ENCODE results near the gene COL2A1.

Gene COL2A1

DNA sequence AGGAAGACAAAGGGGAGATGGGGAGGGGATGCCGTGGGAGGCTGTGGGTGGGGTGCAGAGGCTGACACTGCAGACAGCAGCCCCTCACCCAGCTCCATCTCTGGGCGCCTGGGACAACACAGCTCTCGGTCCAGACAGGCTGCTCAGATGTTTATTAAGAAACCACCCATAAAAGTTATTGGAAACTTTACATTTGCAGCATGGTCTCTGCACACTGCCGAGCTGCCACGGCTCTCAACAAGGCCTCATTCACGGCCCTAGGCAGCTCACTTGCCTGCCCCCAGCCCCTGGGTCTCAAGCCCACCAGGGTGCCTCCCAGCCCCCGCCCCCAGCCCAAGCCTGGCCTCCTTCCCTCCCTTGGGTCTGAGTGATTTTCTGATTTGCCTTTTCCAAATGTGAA, 21.0 kb upstream of the COL2A1 start:
- TF ChIP-seq, protein P1, sequence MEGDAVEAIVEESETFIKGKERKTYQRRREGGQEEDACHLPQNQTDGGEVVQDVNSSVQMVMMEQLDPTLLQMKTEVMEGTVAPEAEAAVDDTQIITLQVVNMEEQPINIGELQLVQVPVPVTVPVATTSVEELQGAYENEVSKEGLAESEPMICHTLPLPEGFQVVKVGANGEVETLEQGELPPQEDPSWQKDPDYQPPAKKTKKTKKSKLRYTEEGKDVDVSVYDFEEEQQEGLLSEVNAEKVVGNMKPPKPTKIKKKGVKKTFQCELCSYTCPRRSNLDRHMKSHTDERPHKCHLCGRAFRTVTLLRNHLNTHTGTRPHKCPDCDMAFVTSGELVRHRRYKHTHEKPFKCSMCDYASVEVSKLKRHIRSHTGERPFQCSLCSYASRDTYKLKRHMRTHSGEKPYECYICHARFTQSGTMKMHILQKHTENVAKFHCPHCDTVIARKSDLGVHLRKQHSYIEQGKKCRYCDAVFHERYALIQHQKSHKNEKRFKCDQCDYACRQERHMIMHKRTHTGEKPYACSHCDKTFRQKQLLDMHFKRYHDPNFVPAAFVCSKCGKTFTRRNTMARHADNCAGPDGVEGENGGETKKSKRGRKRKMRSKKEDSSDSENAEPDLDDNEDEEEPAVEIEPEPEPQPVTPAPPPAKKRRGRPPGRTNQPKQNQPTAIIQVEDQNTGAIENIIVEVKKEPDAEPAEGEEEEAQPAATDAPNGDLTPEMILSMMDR (IDR thresholded peaks at IDR 0.05; ENCODE audit: low read length), result no peak
- TF ChIP-seq EZH2 (IDR thresholded peaks at IDR 0.05; ENCODE audit: borderline replicate concordance, low read length), result no peak
- Histone ChIP-seq H3K9me3 (ENCODE audit: low read length) (no peaks in the 10 kb centered on the region), H3K36me3 (ENCODE audit: insufficient read depth, low read length) (no peaks in the 10 kb centered on the region), H3K27ac (ENCODE audit: low read depth, low read length, poor library complexity, severe bottlenecking) (no peak overlapping the region), H3K9ac (ENCODE audit: low read length) (no peak overlapping the region), H3K27me3 (ENCODE audit: insufficient read depth, low read length) (no peaks in the 10 kb centered on the region), H3K9me2 (ENCODE audit: low read depth, low read length) (no peaks in the 10 kb centered on the region), H3K4me2 (ENCODE audit: low read length) (no peak overlapping the region), H3K4me1 (ENCODE audit: insufficient read depth, low read length, severe bottlenecking) (no peaks in the 10 kb centered on the region), H3F3A (ENCODE audit: insufficient read depth, low read length) (no peaks in the 10 kb centered on the region), H3K4me3 (ENCODE audit: low read depth, low read length, poor library complexity, severe bottlenecking) (no peak overlapping the region), H2AFZ (ENCODE audit: low read length) (no peak overlapping the region), H4K20me1 (ENCODE audit: insufficient read depth, low read length) (no peaks in the 10 kb centered on the region), H3K79me2 (ENCODE audit: insufficient read depth, low read length) (no peaks in the 10 kb centered on the region)

DNA sequence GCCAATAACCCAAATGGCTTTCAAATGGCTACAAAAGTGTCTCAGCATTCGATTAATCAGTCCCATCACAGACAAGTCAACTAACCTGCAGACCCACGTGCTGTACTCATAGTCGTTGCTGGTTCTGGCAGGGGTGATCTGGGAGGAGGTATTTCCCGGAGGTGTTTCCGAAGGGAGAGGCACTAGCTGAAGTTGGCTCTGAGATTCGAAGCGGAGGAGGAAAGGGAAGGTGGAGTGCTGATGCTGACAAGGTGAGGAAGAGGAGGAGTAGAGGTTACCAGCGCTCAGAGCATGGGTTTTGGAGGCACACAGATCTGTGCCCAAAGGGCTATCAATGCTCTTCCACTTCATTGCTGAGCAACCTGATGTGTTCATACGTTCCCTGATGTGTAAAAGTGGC, 20.5 kb upstream of the COL2A1 start:
- H3K27me3 ChIP-seq (ENCODE audit: insufficient read depth, low read length), result no peaks in the 10 kb centered on the region

DNA sequence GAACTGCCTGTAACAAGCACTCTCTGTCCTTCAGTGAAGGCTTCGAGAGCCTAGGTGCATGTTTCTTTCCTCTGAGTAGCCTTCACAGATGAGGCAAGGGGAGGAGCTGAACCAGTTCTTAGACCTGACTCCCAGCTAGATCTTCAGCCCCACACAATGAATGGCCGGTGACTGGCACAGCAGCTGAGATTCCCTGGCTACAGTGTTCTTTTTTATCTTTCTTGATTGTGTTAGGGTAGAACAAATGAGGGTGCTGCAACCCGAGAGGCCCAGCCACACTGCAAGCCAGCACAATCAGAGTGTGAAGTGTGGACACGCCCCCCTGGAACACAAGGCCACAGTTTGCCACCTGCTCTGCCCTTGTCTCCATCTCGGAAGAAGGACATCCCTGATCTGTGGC, 19.1 kb upstream of the COL2A1 start:
- H3K4me2 ChIP-seq (ENCODE audit: low read length), result no peak overlapping the region
- H3K9ac ChIP-seq (ENCODE audit: low read length), result no peak overlapping the region
- H4K20me1 ChIP-seq (ENCODE audit: insufficient read depth, low read length), result no peaks in the 10 kb centered on the region
- H3K9me3 ChIP-seq (ENCODE audit: low read length), result no peaks in the 10 kb centered on the region
- H3K4me3 ChIP-seq (ENCODE audit: low read depth, low read length, poor library complexity, severe bottlenecking), result no peak overlapping the region
- H3F3A ChIP-seq (ENCODE audit: insufficient read depth, low read length), result no peaks in the 10 kb centered on the region
- H3K27me3 ChIP-seq (ENCODE audit: insufficient read depth, low read length), result no peaks in the 10 kb centered on the region
- no peaks in the 10 kb centered on the region for H3K4me1 ChIP-seq (ENCODE audit: insufficient read depth, low read length, severe bottlenecking)
- H3K79me2 ChIP-seq (ENCODE audit: insufficient read depth, low read length), result no peaks in the 10 kb centered on the region
- no peak overlapping the region for H2AFZ ChIP-seq (ENCODE audit: low read length)
- no peaks in the 10 kb centered on the region for H3K36me3 ChIP-seq (ENCODE audit: insufficient read depth, low read length)
- no peaks in the 10 kb centered on the region for H3K9me2 ChIP-seq (ENCODE audit: low read depth, low read length)
- TF ChIP-seq EZH2 (IDR thresholded peaks at IDR 0.05; ENCODE audit: borderline replicate concordance, low read length), result no peak
- TF ChIP-seq, protein P1 (IDR thresholded peaks at IDR 0.05; ENCODE audit: low read length), result no peak
- H3K27ac ChIP-seq (ENCODE audit: low read depth, low read length, poor library complexity, severe bottlenecking), result no peak overlapping the region

More for the DNA sequence above, 20.5 kb upstream of the COL2A1 start:
- Histone ChIP-seq H3K36me3 (ENCODE audit: insufficient read depth, low read length) (no peaks in the 10 kb centered on the region), H3K9me2 (ENCODE audit: low read depth, low read length) (no peaks in the 10 kb centered on the region), H3K4me2 (ENCODE audit: low read length) (no peak overlapping the region), H3F3A (ENCODE audit: insufficient read depth, low read length) (no peaks in the 10 kb centered on the region), H2AFZ (ENCODE audit: low read length) (no peak overlapping the region), H3K27ac (ENCODE audit: low read depth, low read length, poor library complexity, severe bottlenecking) (no peak overlapping the region), H4K20me1 (ENCODE audit: insufficient read depth, low read length) (no peaks in the 10 kb centered on the region), H3K9ac (ENCODE audit: low read length) (no peak overlapping the region), H3K4me1 (ENCODE audit: insufficient read depth, low read length, severe bottlenecking) (no peaks in the 10 kb centered on the region), H3K79me2 (ENCODE audit: insufficient read depth, low read length) (no peaks in the 10 kb centered on the region), H3K4me3 (ENCODE audit: low read depth, low read length, poor library complexity, severe bottlenecking) (no peak overlapping the region), H3K9me3 (ENCODE audit: low read length) (no peaks in the 10 kb centered on the region)
- TF ChIP-seq, protein P1 (IDR thresholded peaks at IDR 0.05; ENCODE audit: low read length), result no peak
- no peak for TF ChIP-seq EZH2 (IDR thresholded peaks at IDR 0.05; ENCODE audit: borderline replicate concordance, low read length)
